Stimulated activated CD8-positive, alpha-beta memory T cell treated with anti-CD3 and anti-CD28 coated beads, Interleukin-12 subunit alpha, Interleukin-12 subunit beta, amount 100 ng/mL, for 1 hour (primary cell): ENCODE measurements around the gene SMOC1.

Experiments used
- DNase-seq: peaks from one replicate; pipeline ENCODE4 v3.0.0-alpha.2; 2020; ENCODE audit warnings: low read depth

SMOC1 gene

GRCh38 chr14:70008284-70009262 is 129.4 kb downstream of the SMOC1 start:
- no peak for DNase-seq

DNA sequence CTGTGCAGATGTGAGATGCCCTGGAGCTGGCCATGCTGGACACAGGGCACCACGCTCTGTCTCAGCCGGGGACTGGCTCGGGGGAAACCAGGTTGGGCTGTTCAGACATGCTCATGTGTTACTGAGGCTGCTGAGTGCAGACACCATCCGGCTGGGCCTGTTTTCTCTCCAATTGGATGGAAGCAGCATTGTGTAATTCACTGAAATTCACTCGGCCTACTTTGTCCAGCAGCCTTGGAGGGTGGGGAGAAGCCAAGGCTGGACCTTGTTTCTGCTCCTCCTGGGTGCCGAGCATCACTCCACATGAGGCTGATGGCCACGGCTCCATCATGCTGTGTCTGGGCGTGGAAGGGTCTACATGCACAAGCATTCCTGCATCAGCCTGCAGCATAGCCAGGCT is 130.7 kb downstream of the SMOC1 start:
- DNase-seq = no peak

DNA sequence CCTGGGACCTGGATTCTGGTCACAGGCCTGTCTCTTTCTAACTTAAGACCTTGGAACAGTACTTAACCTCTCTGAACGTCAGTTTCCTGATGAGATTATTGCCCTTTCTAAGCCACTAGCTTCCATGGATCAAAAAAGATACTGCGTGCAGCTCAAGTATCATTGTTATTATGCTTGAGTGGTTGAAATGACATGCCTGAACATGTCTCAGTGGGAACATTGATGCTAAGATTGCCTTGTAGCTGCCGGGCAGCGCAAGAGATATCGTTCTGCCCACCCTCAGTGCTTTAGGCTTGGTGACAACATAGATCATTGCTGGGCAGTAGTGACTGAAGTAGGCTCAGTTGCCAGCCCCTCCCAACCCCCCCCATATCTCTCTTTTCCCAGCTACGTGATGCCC is 131.9 kb downstream of the SMOC1 start:
- no peak for DNase-seq

- no peak for DNase-seq
Measured at GRCh38 chr14:70011708-70012107, 132.5 kb downstream of the SMOC1 start.

DNA sequence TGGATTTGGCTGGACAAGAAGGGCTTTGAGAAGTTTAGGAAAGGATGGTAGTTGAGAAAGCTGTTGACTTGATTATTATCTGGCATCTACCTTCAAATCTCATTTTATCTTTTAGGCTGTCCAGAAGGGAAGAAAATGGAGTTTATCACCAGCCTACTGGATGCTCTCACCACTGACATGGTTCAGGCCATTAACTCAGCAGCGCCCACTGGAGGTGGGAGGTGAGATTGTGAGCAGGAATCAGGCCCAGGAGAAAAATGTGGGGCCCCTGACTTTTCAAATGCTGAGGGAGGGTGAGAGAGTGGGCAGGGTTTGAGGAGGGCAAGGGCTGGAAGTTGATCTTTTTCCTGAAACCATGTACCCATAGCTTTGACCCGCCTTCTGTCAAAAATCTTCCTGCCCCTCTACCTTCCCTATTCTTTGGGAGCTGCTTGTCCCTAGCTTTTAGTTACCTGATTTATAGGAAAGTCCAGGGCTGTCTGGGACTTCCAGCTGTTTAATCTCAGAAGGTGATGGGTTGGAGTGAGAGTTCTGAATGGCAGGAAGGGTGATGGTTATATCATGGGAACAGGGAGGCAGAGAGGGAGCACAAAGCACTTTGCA is 134.2 kb downstream of the SMOC1 start:
- no peak for DNase-seq

DNA sequence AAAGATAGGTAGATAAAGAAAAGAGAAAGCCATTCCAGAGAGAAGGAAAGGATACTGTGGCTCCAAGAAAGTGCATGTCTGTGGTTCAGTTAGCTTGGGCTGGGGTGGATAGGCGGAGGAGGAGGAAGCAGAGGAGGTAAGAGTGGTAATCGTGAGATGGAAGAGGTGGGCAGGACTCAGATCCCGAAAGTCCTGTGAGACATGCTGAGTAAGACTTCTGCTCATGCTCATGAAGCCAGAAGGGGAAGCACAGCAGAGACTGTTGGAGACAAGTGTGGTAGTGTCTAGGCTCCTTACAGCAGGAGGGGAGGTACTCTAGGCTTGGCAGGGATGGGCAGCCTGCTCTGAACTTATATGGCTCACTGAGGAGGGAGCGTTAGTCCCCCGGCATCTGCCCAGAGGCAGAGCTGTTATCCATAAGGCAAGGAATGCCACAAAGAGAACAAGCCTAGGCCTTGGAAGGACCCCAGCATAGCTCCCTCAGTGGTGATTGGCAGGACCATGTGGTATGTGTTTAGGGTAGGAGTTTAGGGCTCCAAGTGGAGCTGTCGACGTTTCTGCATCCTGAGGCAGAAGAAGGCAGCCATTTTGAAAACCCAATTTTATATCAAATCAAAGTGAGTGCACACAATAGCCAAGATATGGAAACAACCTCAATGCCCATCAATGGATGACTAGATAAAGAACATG is 135.3 kb downstream of the SMOC1 start:
- no peak for DNase-seq

GRCh38 chr14:70018230-70018629 is 139.0 kb downstream of the SMOC1 start:
- no peak for DNase-seq

DNA sequence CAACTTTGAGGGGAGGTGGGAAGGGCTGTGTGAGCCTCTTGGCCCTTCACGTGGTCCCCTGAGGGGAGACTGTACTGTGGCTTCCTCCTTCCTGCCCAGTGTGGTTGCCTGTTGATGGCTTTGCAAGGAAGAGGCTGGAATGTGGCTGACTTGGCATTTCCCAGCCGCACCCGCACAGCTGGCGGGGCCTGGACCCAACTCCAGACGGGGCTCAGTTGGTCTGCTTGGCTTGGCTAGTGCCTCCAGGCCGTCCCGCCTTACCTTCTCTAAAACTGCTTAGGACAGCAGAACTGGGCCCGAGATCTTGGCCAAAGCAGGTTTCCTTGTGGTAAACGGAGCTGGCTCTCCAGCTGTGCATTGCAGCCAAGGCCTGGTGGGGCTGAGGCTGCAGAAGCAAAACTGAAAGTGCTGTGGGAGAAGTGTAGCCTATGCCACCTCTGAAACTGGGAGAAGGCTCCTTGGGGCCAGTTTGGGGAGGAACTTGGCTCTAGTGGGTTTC is 139.5 kb downstream of the SMOC1 start:
- DNase-seq = no peak

GRCh38 chr14:70019695-70020094 is 140.5 kb downstream of the SMOC1 start:
- DNase-seq = no peak

DNA sequence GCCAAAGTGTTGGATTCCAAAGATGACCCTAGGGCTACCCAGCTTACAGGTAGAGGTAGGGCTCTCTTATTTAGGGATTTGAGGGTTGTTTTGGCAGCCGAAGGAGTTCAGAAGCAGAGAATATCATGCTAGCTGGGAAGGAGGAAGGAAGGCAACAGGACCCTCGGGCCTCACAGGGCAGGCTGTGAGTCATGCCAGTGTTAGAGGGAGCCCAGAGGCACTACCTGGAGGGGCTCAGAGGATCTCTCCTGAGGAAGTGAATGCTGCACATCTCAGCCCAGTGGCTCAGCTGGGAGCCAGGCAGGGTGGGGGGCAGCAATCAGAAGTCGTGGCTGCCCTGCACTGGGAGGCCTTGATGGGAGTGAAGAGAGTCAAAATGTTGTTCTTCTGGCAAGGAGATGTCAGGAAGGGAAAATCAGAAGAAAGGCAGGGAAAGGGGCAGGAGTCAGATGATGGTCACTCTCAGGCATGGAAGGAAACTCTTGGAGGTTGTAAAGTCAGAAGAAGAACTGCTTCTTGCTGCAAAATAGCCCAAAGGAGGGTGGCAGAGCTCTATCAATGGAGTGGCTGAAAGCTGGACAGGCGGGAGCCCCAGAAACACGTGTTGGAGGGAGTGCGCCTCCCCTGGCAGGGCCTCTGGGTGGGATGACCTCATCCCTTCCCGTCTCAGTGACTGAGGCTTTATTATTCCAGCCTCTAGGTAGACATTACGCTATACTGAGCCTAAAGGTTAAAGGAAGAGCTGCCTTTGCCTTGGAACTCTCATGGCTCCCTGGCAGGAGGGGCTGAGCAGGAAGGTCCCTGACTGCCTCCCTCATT is 141.3 kb downstream of the SMOC1 start:
- no peak for DNase-seq

DNA sequence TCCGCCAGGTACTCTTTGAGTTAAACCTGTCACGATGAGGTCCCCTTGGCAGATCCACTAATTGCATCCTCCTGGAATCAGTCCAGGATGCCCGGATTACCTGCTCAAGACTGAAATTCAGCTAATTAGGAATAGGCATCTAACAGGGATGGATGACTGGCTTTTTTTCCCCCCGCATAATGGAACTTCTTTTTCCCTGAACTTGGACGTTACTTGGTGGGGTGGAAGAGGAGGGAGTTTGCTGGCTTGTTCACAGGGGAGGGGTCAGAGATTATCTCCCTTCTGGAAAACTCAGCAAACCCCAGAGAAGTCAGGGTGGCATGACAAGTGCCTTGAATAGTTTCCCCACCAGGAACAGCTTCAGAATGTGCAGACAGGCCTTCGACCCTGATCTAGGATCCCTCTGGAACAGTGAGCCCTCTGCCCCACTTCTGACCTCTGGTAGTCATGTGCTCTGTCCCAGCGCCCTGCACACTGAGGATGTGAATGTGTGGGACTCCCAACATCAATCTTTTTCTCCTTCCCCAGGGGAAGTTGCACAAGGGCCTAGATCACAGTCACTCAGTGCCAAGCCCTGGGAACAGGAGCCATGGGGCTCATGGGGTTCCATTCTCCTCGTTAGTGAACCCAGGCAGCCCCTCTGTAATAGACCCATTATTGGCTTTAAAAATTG is 142.5 kb downstream of the SMOC1 start:
- no peak for DNase-seq

- no peak for DNase-seq
Measured at GRCh38 chr14:70022771-70023445, 143.7 kb downstream of the SMOC1 start.

DNA sequence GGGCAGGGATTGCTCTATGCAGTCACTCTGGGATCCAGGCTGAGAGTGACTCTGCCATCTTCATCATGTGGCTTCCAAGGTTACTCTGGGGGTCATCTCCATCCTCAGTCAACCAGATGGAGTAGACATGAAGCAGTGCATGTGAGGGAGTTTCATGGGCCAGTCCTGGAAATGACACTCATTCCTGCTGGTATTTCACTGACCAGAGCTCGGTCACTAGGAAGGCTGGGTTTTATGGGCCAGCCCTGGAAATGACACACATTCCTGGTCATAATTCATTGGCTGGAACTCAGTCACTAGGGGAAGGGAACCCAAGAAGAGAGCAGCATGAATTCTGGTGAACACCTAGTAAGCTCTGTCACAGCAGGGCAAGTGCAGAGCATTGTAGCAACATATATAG is 144.7 kb downstream of the SMOC1 start:
- no peak for DNase-seq

- peak; percentile 19 for DNase-seq
Measured at GRCh38 chr14:70027785-70028428, 148.7 kb downstream of the SMOC1 start.

DNA sequence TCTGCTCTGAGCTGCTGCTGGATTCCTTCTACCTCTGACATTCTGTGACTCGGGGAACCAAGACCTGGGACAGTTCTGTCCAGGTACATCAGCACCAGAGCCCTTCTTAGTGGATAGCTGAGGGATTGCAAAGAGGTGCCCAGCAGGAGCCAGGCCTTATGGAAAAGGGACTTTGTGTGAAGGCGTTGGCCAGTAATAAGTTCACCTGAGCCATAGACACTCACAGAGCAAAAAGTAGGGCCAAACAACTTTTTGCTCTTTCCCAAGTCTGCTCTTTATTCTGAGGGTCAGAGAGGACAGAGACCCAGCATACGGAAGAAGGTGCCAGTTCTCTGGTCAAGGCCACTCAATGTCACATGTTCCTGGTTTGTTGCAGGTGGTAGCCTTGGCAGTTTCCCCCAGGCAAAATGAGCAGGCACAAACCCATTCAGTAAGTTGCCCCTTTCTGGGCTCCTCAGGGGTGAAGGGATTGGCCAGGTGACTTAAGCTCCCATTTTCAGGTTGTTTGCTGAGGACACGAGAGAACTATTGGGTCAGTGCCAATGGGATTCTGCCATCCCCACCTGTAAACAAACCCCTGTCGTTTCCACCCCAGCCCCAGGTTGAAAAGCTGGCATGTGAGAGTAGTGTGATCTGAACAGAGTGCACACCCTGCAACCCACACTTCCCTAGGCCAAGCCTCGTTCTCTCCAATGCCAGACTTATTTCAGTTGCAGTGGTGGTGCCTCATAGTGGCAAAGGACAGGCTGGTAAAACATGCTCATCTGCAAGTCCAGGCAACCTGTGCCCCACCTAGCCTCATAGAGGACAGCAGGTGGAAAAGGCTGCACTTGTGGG is 150.3 kb downstream of the SMOC1 start:
- no peak for DNase-seq

- DNase-seq = no peak
Measured at GRCh38 chr14:70032016-70032415, 152.8 kb downstream of the SMOC1 start.

DNA sequence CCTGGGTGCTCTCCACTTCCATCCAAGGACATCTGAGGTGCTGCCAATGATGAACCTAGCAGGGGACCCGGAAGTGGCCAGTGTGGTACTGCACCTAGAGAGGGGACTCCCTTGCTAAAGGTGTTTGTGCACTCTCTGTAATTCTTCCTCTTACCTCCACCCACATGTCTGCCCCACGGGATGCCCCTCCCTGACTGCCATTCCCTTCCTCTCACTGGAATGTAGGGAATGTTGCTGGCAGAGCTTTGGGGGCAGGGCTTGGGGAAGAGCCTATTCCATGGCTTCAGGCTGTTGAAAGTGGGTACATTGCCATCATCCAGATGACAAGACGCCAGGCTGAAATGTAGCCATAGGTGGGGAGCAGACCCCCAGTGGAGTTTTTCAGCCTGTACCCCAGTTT is 153.2 kb downstream of the SMOC1 start:
- no peak for DNase-seq

- DNase-seq = no peak
Measured at GRCh38 chr14:70033116-70033515, 153.9 kb downstream of the SMOC1 start.

DNA sequence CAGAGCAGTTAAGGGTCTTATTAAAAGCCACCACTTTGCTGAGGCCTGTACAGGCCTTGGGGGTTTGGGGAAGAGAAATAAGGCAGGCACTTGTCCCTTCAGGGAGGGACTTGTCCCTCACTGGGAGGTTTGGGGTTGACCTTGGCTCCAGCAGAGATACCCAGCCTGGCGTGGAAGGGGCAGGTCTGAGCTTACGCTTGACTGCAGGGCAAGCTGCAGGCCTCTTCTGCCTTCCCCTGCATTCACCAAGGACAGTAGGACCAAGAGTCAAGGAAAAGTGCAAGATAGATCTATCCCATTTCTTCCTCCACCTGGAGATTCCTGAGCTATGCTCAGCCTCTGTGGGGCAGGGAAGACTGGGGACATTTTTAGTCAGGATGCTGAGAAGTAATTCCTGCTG is 154.3 kb downstream of the SMOC1 start:
- DNase-seq = no peak
